SK-N-SH treated with all-trans-retinoic acid at 6 μM for 48 hours (cell line): Measurements from ENCODE around the gene CSNK1D.

ENCODE experiments used
- ARNTL ChIP-seq: fragments of 450-650 bp; formaldehyde crosslinking; IDR thresholded peaks from 2 replicates; pipeline ENCODE4 v1.5.0; 2020; ENCODE audit warnings: low read depth, mild to moderate bottlenecking, moderate library complexity, borderline replicate concordance
- GLIS3 ChIP-seq: fragments of 250-450 bp; sonication (Bioruptor Pico); IDR thresholded peaks from 2 replicates; pipeline ENCODE4 v1.5.0; 2020; ENCODE audit warnings: mild to moderate bottlenecking, moderate library complexity
- ZNF565 ChIP-seq: fragments of 450-650 bp; formaldehyde crosslinking; conservative IDR thresholded peaks from 2 replicates; pipeline ENCODE4 v1.5.0; 2020; ENCODE audit warnings: low read depth, mild to moderate bottlenecking, moderate library complexity
- TF ChIP-seq, protein P1 (sequence below): fragments of 250-450 bp; sonication (Bioruptor Pico); IDR thresholded peaks from 2 replicates; pipeline ENCODE4 v1.5.1; 2021; ENCODE audit warnings: mild to moderate bottlenecking, moderate library complexity

DNA sequence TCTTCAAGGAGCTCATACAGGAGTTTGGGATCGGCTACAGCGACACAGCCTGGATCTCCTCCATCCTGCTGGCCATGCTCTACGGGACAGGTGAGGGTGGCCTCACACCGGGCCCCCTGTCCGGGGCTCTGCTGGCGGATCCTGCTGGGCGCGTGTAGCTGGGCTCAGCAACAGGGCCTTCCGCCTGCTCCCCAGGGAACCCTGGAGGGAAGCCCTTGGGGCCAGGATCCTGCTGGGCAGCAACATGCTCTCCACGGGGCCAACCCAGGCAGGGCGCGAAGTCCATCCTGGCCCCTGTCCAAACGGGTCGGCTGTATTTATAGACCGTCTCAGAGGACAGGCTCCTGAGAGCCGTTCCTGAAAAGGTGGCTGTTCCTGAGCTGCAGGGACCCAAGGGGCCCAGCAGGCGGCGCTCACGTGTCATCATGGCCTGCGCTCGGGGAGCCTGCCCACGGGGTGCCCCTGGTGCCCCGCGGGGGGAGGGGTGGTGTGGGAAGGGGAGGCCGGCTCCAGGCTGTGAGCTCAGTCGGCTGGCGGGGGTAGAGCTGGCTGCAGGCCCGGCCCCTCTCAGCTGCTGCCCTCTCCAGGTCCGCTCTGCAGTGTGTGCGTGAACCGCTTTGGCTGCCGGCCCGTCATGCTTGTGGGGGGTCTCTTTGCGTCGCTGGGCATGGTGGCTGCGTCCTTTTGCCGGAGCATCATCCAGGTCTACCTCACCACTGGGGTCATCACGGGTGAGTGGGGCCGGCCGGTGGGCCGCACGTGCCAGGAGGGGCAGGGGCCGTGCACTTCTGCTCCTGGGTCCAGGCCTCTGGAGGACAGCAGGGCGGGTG is 37.1 kb downstream of the CSNK1D start:
- TF ChIP-seq GLIS3 (no peak), ARNTL (CRISPR knock-in tag) (no peak), ZNF565 (no peak)
- TF ChIP-seq, protein P1, sequence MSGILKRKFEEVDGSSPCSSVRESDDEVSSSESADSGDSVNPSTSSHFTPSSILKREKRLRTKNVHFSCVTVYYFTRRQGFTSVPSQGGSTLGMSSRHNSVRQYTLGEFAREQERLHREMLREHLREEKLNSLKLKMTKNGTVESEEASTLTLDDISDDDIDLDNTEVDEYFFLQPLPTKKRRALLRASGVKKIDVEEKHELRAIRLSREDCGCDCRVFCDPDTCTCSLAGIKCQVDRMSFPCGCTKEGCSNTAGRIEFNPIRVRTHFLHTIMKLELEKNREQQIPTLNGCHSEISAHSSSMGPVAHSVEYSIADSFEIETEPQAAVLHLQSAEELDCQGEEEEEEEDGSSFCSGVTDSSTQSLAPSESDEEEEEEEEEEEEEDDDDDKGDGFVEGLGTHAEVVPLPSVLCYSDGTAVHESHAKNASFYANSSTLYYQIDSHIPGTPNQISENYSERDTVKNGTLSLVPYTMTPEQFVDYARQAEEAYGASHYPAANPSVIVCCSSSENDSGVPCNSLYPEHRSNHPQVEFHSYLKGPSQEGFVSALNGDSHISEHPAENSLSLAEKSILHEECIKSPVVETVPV, result no peak
